Measurements from ENCODE around the gene GRID1. TPM values are rescaled to one million over a fixed set of nuclear protein-coding genes. Genes with fewer than 3 reads are reported as not detected.

Gene GRID1
- total RNA-seq, 1 experiment from 2014 or later = 0.53 TPM

DNA sequence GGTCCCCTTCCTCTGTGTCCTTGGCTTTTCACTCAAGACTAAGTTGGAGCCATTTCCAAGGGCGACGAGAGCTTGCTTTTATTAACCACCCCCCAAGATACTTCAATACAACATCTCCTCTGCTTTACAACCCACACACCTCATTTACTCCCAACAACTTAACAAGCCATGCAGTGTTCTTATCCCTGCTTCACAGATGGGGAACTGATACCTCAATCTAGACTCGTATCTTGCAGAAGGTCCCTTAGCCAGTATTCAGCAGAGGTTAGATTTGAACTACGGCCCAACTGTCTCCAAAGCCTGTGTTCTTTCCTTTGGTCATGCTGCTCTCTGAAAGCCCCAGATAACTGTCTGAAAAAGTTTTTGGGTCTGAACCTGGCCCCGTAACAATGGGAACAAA lies 444.8 kb downstream of the GRID1 start:
- in situ Hi-C loops (cut with HindIII; ENCODE audit: low pct_unique_long_range_greater_than_20kb, low sequenced_read_pairs) = no loop called here
- no peak for DNase-seq (ENCODE audit: low read depth, low spot score)

DNA sequence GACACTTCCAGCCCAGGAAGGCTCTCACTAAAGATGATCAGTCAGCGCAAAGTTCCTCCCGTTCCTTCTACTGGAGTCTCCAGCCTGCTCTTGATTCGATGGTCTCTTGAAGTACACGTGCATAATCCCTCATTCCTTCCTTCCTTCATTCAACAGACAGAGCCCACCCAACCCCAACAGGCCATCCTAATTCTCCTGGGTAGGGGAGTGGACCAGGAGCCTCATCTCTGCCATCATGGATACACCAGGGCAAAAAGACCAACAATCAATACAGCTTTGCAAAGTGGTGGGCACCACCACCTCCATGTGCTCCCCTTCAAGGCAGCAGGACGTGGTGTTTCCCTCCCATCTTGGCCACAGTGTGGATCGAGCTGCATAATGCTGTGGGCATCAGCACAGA lies 446.3 kb downstream of the GRID1 start:
- in situ Hi-C loops (cut with HindIII; ENCODE audit: low pct_unique_long_range_greater_than_20kb, low sequenced_read_pairs) = no loop called here
- DNase-seq (ENCODE audit: low read depth, low spot score) = no peak

DNA sequence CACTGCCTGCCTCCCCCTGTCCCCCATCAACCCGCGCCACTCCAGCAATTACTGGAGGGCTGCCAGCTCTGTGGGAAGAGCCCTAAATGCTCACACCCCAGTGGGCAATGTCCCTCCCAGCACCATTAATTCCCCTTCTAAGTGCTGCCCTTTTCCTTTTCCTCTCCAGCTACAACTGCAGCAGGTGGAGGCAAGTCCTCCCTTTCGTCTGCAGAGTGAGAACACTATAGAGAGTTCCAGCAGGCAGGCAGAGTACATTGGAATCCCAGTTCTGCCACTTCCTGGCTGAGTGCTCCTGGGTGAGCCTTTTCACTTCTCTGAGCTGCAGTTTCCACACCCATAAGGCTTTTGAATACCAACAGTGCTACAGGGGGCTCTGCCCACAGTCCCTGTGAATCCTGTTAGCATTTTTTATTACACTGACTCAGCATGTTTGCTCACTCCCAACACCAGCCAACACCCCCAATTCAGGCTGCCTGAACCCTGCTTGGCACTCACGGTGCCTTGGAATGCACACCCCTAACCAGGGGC lies 447.0 kb downstream of the GRID1 start:
- in situ Hi-C loops (cut with HindIII; ENCODE audit: low pct_unique_long_range_greater_than_20kb, low sequenced_read_pairs) = no loop called here
- no peak for DNase-seq (ENCODE audit: low read depth, low spot score)

DNA sequence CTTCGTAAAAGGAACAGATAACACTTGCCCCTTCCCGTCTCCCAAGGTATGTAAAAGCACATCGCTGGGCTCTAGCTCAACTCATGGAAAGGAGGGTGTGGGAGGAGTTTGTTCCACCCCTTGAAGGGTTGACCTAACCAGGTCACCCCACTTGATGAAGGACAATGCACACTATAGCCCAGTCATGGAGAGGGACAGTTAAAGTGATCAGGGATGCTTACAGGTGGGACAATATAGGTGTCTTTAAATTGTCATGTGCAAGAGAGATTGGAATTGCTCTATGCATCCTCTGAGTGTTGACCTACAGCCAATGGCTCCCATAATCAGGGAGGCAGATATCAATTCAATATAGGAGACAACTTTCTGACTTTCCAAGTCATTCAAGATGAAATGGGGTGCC lies 448.2 kb downstream of the GRID1 start:
- in situ Hi-C loops (cut with HindIII; ENCODE audit: low pct_unique_long_range_greater_than_20kb, low sequenced_read_pairs) = no loop called here
- DNase-seq (ENCODE audit: low read depth, low spot score) = no peak

DNA sequence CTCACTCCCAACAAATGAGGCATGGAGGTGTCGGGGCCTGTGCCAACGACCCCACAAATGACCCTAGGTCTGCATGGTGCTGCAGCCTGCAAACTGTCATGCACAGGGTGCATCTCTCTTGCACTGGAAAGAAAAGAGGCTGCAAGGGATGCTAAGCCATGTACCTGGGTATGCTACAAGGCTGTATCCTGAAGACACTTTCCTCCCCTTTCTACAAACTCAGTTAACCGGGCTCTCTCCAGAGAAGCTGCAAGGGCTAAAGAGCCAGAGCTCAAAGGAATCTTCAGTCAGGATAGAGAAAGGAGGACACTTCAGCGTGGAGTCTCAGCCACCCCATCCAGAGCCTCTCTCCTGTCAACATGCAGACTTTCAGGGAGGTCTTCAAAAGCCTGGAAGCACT lies 449.0 kb downstream of the GRID1 start:
- DNase-seq (ENCODE audit: low read depth, low spot score) = no peak
- in situ Hi-C loops (cut with HindIII; ENCODE audit: low pct_unique_long_range_greater_than_20kb, low sequenced_read_pairs) = no loop called here

DNA sequence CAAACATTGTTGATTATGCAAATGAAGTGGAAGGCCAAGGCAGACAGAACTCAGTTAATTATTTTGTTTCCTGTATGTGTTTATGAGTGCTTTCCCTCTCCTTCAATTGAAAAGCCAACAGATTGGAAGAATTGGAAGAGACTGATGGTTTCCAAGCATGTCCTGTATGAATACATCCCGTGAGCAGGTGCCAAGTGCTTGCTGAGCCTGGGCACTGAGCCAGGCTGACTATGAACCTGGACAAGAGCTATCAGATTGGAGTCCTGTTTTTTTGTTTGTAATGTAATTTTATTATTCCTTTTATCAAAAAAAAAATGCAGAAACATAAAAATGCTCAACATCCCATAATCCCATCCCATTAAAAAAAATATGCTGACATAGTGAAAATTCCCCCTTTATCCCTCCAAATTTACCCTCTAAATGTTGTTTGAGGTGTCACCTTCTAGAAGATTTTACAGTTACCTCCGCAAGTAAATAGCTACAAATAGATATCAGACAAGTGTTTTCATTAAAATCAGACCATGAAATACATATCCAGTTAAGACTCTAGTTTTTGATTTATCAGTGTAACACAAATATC lies 449.5 kb downstream of the GRID1 start:
- DNase-seq (ENCODE audit: low read depth, low spot score) = no peak
- in situ Hi-C loops (cut with HindIII; ENCODE audit: low pct_unique_long_range_greater_than_20kb, low sequenced_read_pairs) = no loop called here

DNA sequence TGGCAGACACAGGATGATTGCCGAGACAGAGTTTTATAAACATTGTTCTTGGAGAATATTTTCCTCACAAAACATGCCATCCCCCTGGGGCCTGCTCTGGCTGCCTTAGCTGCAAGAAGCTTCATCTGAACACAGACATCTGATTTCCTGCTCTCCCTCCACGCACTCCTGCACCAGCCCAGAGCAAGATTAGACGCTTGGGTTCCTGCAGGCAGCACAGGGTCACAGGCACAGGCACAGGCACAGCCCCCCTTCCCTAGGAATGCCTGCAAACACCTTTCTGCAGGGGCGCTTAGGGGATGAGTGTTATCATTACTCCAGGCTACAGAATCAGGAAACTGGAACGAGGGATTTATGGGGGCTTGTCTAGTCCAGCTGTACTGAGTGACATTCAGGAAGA lies 450.3 kb downstream of the GRID1 start:
- in situ Hi-C loops (cut with HindIII; ENCODE audit: low pct_unique_long_range_greater_than_20kb, low sequenced_read_pairs) = no loop called here
- no peak for DNase-seq (ENCODE audit: low read depth, low spot score)

DNA sequence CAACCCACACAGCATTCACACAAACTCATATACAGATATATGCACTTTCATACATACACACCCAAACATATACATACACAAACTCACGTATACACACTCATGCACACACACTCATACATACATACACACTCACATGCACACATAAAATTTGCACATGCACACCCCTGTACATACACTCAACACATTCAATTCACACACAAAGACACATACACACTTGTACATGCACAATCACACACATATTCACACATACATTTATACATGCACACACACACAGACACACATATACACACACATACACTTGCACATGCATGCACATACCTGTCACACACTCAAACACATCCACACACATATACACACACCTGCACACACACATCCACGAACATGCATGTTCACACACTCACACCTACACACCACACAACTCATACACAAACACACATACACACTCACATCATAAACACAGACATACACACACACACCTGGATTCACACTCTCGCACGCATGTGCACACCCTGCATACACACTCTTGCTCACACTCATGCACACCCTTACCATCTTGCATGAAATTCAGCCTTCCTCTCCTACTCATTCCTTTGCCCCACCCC lies 451.2 kb downstream of the GRID1 start:
- DNase-seq (ENCODE audit: low read depth, low spot score) = no peak
- in situ Hi-C loops (cut with HindIII; ENCODE audit: low pct_unique_long_range_greater_than_20kb, low sequenced_read_pairs) = no loop called here

DNA sequence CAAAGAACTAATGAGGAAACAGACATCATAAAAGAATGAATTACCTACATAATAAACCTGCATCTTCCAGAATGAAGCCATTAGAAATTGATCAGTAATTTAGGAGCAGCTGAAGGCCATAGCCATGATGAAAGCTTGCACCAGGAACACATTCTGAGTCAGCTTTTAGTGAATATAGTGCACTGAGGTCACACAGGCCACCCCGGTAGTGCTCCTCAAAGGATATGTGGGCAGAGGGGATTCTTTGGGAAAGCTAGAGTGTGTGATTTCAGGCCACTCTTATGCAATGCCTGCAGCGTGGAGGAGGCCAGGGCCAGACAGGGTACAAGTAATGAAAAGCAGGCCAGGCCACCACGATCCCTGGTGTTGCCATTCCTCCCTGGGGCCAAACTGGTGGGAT lies 451.9 kb downstream of the GRID1 start:
- no peak for DNase-seq (ENCODE audit: low read depth, low spot score)
- in situ Hi-C loops (cut with HindIII; ENCODE audit: low pct_unique_long_range_greater_than_20kb, low sequenced_read_pairs) = no loop called here

DNA sequence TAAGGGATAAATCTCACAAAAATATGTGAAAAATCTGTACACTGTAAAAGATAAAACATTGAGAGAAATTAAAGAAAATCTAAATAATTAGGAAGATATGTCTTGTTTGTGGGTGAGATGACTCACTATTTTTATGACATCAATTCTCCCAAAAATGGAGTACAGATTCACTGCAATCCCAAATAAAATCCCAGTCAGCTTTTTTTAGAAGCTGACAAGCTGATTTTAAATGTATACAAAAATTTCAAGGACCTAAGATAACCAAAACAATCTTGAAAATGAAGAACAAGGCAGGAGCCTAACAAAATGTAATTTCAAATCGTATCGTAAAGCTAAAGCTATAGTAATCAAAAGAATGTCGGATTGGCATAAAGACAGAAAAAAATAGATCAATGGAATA lies 458.1 kb downstream of the GRID1 start:
- no peak for DNase-seq (ENCODE audit: low read depth, low spot score)
- in situ Hi-C loops (cut with HindIII; ENCODE audit: low pct_unique_long_range_greater_than_20kb, low sequenced_read_pairs) = no loop called here

DNA sequence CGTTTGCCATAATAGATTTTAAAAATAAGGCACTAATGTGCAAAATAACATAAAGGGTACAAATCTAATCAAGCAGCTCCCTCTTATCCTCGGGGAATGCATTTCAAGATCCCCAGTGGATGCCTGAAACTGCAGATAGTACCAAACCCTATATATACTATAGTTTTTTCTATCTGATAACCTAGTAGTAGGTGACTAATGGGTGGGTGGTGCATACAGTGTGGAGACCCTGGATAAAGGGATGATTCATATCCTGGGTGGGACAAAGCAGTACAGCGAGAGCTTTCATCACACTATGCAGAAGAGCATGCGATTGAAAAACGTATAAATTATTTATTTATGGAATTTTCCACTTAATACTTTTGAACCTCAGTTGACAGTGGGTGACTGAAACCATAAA lies 464.5 kb downstream of the GRID1 start:
- no peak for DNase-seq (ENCODE audit: low read depth, low spot score)
- in situ Hi-C loops (cut with HindIII; ENCODE audit: low pct_unique_long_range_greater_than_20kb, low sequenced_read_pairs) = no loop called here

DNA sequence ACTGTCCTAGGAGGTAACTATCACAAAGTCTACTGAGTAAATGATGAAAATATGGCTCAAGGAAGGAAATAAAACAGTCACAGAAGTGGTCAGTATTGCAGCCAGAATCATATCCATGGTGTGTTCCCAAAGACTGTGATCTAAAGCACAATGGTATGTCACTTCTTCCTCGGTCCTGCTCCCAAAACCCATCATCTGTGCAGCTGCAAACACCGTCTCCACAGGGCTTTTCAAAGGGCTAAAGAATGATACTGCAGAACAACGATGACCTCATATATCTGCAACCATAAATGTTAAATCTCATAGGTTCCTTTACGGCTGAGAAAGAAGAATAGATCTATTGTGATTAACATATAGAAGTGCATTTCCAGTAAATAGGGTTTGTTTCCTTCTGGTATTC lies 465.0 kb downstream of the GRID1 start:
- in situ Hi-C loops (cut with HindIII; ENCODE audit: low pct_unique_long_range_greater_than_20kb, low sequenced_read_pairs) = no loop called here
- peak; percentile 1 for DNase-seq (ENCODE audit: low read depth, low spot score)

DNA sequence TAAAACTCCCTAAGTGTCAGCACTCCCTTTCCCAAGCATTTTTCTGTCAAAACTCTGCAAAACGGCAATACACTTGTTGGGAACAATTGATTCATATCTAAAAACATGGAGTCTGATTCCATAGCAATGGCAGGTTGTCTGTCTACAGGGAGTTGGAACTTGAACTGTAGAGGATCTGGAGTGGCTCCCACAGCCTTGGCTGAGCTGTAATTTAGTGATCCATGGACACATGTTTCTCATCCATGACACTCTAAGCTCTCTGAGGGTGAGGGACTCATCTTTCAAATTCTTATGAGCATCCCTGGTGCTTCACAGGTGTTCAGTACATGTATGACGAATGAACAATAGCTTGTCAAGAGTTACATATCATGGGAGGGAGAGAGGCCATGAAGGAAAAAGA lies 466.1 kb downstream of the GRID1 start:
- in situ Hi-C loops (cut with HindIII; ENCODE audit: low pct_unique_long_range_greater_than_20kb, low sequenced_read_pairs) = no loop called here
- no peak for DNase-seq (ENCODE audit: low read depth, low spot score)

DNA sequence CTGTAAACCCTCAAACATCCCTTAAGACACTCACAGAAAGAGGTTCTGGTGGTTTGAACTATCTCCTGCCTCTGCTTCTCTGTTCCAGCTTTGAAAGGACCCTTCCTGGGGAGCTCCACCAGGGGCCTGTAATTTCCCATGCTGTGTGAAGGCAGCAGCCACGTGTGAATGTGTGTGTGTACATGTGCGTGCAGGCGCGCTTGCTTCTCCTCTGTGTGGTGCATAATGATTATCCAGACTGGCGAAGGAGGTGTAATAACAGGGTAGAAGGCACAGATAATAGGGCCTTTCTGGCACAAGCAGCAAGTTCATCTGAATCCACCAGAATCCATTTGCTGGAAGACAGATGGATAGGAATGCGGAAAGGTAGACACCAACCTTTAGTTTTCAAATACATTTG lies 466.5 kb downstream of the GRID1 start:
- no peak for DNase-seq (ENCODE audit: low read depth, low spot score)
- in situ Hi-C loops (cut with HindIII; ENCODE audit: low pct_unique_long_range_greater_than_20kb, low sequenced_read_pairs) = no loop called here

DNA sequence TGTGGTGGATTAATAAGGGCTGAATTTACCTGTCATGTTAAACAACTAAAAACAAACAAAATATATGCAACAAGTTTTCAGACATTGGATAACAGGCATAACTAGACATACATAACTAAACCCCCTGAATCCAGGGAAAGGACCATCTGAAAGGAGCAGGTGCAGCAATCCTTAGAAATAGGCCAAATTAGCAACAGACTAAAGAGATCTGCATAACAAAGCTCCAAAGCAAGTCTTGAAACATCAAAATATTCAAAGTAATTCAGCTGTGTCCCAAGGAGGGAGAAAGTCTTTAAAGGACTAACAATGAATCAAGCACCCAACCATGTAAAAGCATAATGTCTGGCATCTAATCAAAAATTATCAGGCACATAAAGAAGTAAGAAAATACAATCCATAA lies 475.1 kb downstream of the GRID1 start:
- DNase-seq (ENCODE audit: low read depth, low spot score) = no peak
- in situ Hi-C loops (cut with HindIII; ENCODE audit: low pct_unique_long_range_greater_than_20kb, low sequenced_read_pairs) = no loop called here

DNA sequence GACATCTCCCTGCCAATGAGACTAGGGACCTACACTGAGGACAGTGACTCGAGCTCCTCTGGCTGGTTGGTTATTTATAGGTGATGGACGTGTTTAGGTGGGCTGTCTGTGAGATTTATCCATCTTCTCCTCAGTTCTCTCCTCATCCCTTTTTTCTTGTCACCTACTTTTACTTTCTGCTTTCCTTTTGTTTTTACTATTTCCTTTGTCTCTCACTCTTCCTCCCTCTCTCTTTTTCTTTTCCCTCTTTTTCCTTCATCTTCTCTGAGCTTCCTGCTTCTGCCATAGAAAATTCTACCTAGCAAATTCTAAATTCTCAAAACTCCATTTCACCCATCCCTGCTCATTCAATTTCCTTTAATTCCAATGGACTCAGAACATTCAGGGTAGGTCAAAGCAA lies 478.0 kb downstream of the GRID1 start:
- in situ Hi-C loops (cut with HindIII; ENCODE audit: low pct_unique_long_range_greater_than_20kb, low sequenced_read_pairs) = no loop called here

DNA sequence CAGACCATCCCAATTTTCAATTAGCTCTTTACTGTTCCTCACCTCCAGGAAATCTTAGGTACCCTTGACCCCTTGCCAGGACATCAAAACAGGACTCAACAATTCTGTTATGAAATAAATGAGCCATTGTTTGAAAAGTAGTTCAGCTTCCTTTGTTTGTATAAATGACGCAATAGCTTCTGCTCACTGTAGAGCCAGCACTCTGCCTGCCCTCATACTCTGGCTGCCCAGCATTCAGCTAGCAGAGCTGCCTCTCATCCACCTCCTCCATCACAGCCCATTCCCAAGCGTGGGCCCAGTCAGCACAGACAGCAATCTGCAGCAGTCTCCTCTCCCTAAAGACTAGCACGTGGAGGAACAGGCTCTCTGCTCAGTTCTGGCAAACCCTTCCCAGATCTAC lies 478.6 kb downstream of the GRID1 start:
- no peak for DNase-seq (ENCODE audit: low read depth, low spot score)
- in situ Hi-C loops (cut with HindIII; ENCODE audit: low pct_unique_long_range_greater_than_20kb, low sequenced_read_pairs) = no loop called here

More for the DNA sequence above, 478.0 kb downstream of the GRID1 start:
- DNase-seq (ENCODE audit: low read depth, low spot score) = no peak

DNA sequence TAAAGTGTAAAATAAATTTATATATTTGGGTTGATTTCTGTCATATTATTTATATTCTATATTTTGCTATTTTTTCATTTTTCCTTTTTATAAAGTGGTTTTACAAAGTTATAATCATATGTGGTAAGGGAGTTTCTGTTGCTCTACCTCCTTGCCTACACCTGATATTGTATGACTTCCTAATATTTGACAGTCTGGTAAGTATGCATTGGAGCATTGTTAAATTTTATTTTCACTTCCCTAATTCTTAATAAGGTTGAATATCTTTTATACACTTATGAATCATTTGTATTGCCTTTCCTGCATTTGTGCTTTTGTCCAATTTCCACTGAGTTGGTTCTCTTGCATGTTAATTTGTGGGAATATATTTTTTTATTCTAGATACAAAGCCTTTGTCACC lies 492.4 kb downstream of the GRID1 start:
- no peak for DNase-seq (ENCODE audit: low read depth, low spot score)
- in situ Hi-C loops (cut with HindIII; ENCODE audit: low pct_unique_long_range_greater_than_20kb, low sequenced_read_pairs) = no loop called here

DNA sequence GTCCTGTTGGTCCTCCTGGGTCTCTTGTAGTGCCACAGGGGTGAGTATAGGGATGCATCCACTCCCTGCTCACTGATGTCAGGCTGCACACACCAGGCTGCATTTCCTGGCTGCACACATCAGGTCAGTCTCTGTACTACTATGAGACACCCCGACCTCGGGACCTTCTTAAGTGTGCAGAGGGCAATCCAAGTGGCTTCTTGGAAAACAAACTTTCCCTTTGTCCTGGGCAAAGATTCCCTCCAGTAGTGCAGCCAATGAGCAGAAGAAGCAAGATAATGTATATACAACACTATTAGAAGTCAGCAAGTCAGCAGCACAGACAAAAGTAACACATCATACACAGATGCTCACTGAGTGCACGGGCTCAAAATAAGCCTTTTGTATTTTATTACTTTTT lies 493.5 kb downstream of the GRID1 start:
- no peak for DNase-seq (ENCODE audit: low read depth, low spot score)
- in situ Hi-C loops (cut with HindIII; ENCODE audit: low pct_unique_long_range_greater_than_20kb, low sequenced_read_pairs) = no loop called here
